Mucosa of gallbladder (tissue), 1 donor: ENCODE data around the gene AXIN2. TPM values are rescaled to one million over a fixed set of nuclear protein-coding genes. Genes with fewer than 3 reads are reported as not detected.
"Not testable (repeated sequence)": the region's sequence is repeated elsewhere in the genome, so short reads cannot be mapped to it uniquely, and the experiment has no call there.

ENCODE experiments used
- DNase-seq: peaks from one replicate; pipeline ENCODE4 v3.0.0-alpha.2; 2020; ENCODE audit warnings: low spot score
- total RNA-seq: library from RNA; stranded (reverse); gene quantifications from one replicate; pipeline ENCODE4 v1.2.1, GENCODE V29; 2021
- donor health status: DM: no; HTN: no; CAD: no.

The AXIN2 gene
- total RNA-seq, 1 donor from 2014 or later = 14.4 TPM

- DNase-seq = no peak
These were observed 74.3 kb downstream of the AXIN2 start for GRCh38 chr17:65487161-65487560.

- DNase-seq = no peak
These were observed 75.8 kb downstream of the AXIN2 start for GRCh38 chr17:65485388-65486299.

- not testable (repeated sequence) for DNase-seq
These were observed 77.0 kb downstream of the AXIN2 start for GRCh38 chr17:65484405-65484804.

GRCh38 chr17:65483438-65483837 is 78.0 kb downstream of the AXIN2 start:
- DNase-seq = no peak

- no peak for DNase-seq
These were observed 79.2 kb downstream of the AXIN2 start for GRCh38 chr17:65482201-65482600.

GRCh38 chr17:65479282-65479681 is 82.2 kb downstream of the AXIN2 start:
- DNase-seq = no peak
